ENCODE measurements around the gene XYLT2.
"Not testable (repeated sequence)": the region's sequence is repeated elsewhere in the genome, so short reads cannot be mapped to it uniquely, and the experiment has no call there.

XYLT2 gene

GRCh38 chr17:50379351-50380132, 33.6 kb downstream of the XYLT2 start:
- DNase-seq (ENCODE audit: low read depth, low spot score) = no peak
- no peak overlapping the region for H3K4me3 ChIP-seq (ENCODE audit: low read length)

- DNase-seq (ENCODE audit: low read depth, low spot score) = no peak
- H3K4me3 ChIP-seq (ENCODE audit: low read length) = no peak overlapping the region
Observed at GRCh38 chr17:50380369-50381259, 34.7 kb downstream of the XYLT2 start.

GRCh38 chr17:50381260-50381815, 35.4 kb downstream of the XYLT2 start:
- H3K4me3 ChIP-seq (ENCODE audit: low read length) = no peak overlapping the region
- DNase-seq (ENCODE audit: low read depth, low spot score) = no peak

GRCh38 chr17:50381920-50382319, 36.0 kb downstream of the XYLT2 start:
- no peak overlapping the region for H3K4me3 ChIP-seq (ENCODE audit: low read length)
- no peak for DNase-seq (ENCODE audit: low read depth, low spot score)

GRCh38 chr17:50382931-50383330, 37.0 kb downstream of the XYLT2 start:
- no peak overlapping the region for H3K4me3 ChIP-seq (ENCODE audit: low read length)
- DNase-seq (ENCODE audit: low read depth, low spot score) = no peak

- H3K4me3 ChIP-seq (ENCODE audit: low read length) = no peak overlapping the region
Observed at GRCh38 chr17:50386510-50386909, 40.6 kb downstream of the XYLT2 start.

GRCh38 chr17:50388728-50389127, 42.8 kb downstream of the XYLT2 start:
- DNase-seq (ENCODE audit: low read depth, low spot score) = no peak

More at GRCh38 chr17:50386510-50386909, 40.6 kb downstream of the XYLT2 start:
- no peak for DNase-seq (ENCODE audit: low read depth, low spot score)

GRCh38 chr17:50389534-50389933, 43.6 kb downstream of the XYLT2 start:
- H3K4me3 ChIP-seq (ENCODE audit: low read length) = no peak overlapping the region
- DNase-seq (ENCODE audit: low read depth, low spot score) = no peak

More at GRCh38 chr17:50388728-50389127, 42.8 kb downstream of the XYLT2 start:
- no peak overlapping the region for H3K4me3 ChIP-seq (ENCODE audit: low read length)

GRCh38 chr17:50392621-50393020, 46.7 kb downstream of the XYLT2 start:
- H3K4me3 ChIP-seq (ENCODE audit: low read length) = no peak overlapping the region
- no peak for DNase-seq (ENCODE audit: low read depth, low spot score)

- DNase-seq (ENCODE audit: low read depth, low spot score) = no peak
Observed at GRCh38 chr17:50393700-50394099, 47.8 kb downstream of the XYLT2 start.

GRCh38 chr17:50394711-50395110, 48.8 kb downstream of the XYLT2 start:
- no peak for DNase-seq (ENCODE audit: low read depth, low spot score)

More at GRCh38 chr17:50393700-50394099, 47.8 kb downstream of the XYLT2 start:
- no peak overlapping the region for H3K4me3 ChIP-seq (ENCODE audit: low read length)

GRCh38 chr17:50396261-50397110, 50.6 kb downstream of the XYLT2 start:
- peak overlapping the region; percentile 95 for H3K4me3 ChIP-seq (ENCODE audit: low read length)
- no peak for DNase-seq (ENCODE audit: low read depth, low spot score)

More at GRCh38 chr17:50394711-50395110, 48.8 kb downstream of the XYLT2 start:
- H3K4me3 ChIP-seq (ENCODE audit: low read length) = no peak overlapping the region

- H3K4me3 ChIP-seq (ENCODE audit: low read length) = peak within 1 kb of the TSS; percentile 95
- peak; percentile 81 for DNase-seq (ENCODE audit: low read depth, low spot score)
Observed at GRCh38 chr17:50397111-50397918, 51.4 kb downstream of the XYLT2 start, which contains the start of gene LRRC59. Gene LRRC59 (minus strand): TSS chr17:50397523. CDS start chr17:50397317, 206 bp downstream.

GRCh38 chr17:50397919-50398285, 52.0 kb downstream of the XYLT2 start:
- no peak for DNase-seq (ENCODE audit: low read depth, low spot score)
- peak overlapping the region; percentile 95 for H3K4me3 ChIP-seq (ENCODE audit: low read length)

- H3K4me3 ChIP-seq (ENCODE audit: low read length); DNase-seq (ENCODE audit: low read depth, low spot score): not testable (repeated sequence)
Observed at GRCh38 chr17:50398672-50399071, 52.7 kb downstream of the XYLT2 start.

GRCh38 chr17:50399591-50399990, 53.7 kb downstream of the XYLT2 start:
- DNase-seq (ENCODE audit: low read depth, low spot score); H3K4me3 ChIP-seq (ENCODE audit: low read length): not testable (repeated sequence)

- DNase-seq (ENCODE audit: low read depth, low spot score); H3K4me3 ChIP-seq (ENCODE audit: low read length): not testable (repeated sequence)
Observed at GRCh38 chr17:50405351-50405750, 59.4 kb downstream of the XYLT2 start.

- DNase-seq (ENCODE audit: low read depth, low spot score) = no peak
- H3K4me3 ChIP-seq (ENCODE audit: low read length) = no peak overlapping the region
Observed at GRCh38 chr17:50406578-50406977, 60.7 kb downstream of the XYLT2 start.

Measured in Jurkat, Clone E6-1 (cell line).